HG03457 (cell line): Measurements from ENCODE around the gene ATXN10.

ENCODE experiments used
- ATAC-seq: cut with Tn5 transposase; IDR thresholded peaks from one replicate; pipeline ENCODE4 v1.9.1; 2021; ENCODE audit warnings: moderate number of reproducible peaks; ENCODE audit not compliant: unreplicated experiment

ATXN10 gene

DNA sequence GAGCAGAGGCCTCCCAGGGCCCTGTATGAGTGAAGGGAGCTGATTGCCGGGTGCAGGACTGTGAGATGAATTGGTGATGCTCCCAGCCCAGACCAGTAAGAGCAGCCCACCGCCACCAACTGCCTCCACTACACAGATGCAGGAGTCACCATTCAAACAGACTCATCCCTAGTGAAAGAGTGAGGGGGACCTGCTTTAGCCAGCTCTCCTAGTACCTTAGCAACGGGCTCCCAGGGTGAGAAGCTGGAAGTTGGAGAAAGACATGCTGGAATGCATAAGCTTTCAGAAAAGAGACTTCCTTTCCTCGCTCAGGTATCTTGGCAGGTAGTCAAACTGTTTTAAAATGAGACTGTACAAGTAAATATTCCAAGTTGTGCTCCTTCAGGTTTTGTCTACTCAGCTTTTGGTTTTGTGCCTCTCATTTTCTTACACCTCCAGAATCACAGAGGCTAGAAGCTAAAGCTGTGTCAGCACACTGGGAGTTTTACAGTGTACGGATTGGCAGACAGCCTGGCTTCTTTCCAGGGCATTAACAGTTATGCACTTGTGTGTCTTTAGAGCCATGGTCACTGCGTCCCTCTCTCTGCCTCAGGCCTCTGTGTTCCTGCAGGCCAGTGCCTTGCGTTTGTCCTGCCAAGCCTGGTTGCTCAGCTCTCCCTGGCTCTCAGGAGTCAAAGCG, 146.2 kb downstream of the ATXN10 start:
- ATAC-seq: no peak

DNA sequence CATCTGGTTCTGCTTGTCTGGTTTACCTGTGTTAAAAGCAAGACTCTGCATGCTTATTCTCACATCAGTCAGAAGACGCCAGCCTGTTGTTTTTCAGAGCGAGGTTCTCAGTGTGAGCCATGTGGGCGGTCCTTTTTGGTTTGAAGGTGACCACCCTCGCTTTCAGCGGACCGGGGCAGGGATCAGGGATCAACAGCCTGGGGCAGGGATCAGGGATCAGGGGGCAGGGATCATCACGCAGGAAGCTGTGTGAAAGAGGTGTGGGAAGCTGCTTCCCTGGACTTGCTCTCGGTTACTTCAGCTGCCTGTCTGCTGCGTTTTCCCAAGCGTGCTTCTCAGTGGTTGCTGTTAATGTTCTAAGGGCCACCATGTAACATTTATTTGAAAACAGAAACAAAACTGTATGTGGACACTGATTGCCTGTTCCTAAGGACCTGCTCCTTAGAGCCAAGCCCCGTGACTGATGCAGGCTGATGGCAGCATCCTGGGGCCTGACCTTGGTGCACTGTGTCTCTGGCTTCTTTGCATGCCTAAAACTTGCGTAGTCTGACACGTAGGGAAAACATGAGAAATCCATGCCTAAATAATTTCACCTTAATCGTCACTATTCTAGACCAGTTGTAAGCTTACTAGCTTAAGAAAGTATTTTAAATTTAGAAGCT, 146.9 kb downstream of the ATXN10 start:
- no peak for ATAC-seq

DNA sequence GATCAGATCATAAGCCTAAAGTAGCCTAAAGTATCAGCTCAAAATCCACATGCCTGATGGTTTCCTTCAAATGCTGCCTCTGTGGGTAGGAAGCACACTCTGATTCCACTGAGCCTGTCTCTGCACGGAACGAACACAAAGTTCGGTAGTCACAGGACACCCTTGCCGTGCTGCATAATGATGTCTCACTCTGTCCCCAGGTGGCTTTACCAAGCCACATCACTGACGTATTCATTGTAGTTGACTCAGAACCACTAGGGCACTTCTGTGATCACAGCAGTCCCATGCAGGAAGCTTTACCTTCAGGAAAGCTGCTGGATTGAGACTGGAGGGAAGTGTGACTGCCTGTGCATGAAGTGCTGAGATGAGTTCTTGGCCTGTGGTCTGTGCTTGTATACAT, 147.7 kb downstream of the ATXN10 start:
- no peak for ATAC-seq

DNA sequence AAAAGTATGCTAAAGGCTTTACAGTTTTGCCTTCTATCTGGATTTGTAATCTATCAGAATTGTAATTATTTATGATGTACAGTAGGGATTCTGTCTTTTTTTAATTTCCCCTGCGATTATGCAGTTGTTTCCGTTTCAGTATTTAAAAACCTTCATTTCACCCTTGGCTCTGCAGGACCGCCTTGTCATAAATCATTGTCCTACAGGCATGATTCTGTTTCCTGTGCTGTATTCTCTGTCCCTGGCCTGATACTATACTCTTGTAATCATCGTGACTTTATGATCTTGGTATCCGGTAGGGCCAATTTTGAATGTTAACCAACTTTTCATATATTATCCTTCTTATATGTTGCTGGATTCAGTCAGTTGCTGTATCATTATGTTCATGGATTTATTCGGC, 151.7 kb downstream of the ATXN10 start:
- no peak for ATAC-seq

DNA sequence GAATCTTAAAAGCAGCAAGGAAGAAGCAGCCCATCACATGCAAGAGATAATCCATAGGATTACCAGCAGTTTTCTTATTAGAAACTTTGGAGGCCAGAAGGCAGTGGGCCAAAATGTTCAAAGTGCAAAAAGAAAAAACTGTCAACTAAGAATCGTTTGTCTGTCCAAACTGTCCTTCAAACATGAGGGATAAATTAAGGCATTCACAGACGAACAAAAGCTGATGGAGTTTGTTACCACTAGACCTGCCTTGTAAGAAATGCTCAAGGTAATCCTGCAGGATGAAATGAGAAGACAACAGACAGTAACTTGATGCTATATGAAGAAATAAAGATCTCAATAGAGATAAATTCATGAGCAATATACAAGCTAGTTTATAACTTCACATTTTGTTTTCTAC, 154.9 kb downstream of the ATXN10 start:
- ATAC-seq: no peak

DNA sequence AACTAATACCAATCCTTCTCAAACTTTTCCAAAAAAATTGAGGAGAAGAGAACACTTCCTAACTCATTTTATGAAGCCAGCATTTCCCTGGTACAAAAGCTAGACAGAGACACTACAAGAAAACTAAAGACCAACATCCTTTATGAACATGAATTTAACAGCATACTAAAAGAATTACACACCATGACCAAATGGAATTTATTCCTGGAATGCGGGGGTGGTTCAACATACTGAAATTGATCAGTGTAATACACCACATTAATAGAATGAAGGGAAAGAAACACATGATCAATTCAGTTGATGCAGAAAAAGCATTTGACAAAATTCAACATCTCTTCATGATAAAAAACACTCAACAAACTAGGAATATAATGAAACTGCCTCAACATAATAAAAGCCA, 157.2 kb downstream of the ATXN10 start:
- no peak for ATAC-seq

DNA sequence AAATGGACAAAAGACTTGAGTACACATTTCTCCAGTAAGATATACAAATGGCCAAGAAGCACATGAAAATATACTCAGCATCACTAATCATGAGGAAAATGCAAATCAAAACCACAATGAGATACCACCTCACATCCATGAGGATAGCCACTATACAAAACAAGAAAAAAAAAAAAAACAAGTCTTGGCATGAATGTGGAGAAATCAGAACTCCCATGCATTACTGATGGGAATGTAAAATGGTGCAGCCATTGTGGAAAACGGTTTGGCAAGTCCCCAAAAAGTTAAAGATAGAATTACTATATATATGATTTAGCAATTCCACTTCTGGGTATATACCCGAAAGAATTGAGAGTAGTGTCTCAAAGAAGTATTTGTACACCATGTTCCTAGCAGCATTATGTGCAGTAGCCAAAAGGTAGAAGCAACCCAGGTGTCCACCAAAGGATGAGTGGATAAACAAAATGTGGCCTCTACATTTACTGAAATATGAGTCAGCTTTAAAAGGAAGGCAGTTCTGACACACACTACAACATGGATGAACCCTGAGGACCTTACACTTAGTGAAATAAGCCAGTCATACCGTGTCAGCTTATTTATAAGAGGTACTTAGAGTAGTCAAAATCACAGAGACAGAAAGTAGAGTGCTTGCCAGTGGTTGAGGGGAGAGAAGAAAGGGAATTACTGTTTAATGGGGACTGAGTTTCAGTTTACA, 159.1 kb downstream of the ATXN10 start:
- ATAC-seq: no peak

DNA sequence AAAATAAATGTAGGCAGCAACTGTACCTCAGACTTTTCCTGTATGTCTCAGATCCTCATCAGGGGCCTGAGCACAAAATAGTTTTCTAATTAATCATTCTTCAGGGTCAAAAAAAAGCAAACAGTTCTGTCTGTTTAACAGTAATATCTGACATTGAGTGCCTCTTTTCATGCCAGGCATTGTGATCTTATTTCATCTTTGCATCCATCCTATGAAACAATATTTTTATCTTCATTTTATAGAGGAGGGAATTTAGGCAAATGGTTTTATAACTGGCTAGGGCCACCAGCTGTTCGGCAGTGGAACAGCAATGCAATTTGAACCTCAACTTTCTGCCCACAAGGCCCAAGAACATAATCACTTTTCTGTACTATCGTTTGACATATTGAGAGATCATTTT, 159.8 kb downstream of the ATXN10 start:
- ATAC-seq: no peak

DNA sequence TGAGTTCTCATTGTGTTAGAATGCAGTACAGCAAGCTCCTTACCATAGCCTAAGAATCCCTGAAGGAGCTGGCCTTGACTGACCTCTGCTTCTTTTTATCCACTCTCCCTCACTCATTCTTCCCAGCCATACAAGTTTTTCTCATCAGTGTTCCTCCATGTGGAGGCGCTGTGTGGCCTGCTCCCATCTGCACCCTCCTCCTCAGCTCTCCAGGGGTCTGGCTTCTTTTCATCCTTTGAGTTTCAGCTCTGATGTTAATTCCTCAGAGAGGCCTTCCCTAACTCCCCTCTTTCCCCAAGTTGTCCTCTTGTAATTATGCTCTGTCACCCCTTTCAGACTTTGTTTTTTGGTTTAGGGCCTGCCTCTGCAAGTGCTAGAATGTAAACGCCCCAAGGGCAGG, 160.5 kb downstream of the ATXN10 start:
- no peak for ATAC-seq

DNA sequence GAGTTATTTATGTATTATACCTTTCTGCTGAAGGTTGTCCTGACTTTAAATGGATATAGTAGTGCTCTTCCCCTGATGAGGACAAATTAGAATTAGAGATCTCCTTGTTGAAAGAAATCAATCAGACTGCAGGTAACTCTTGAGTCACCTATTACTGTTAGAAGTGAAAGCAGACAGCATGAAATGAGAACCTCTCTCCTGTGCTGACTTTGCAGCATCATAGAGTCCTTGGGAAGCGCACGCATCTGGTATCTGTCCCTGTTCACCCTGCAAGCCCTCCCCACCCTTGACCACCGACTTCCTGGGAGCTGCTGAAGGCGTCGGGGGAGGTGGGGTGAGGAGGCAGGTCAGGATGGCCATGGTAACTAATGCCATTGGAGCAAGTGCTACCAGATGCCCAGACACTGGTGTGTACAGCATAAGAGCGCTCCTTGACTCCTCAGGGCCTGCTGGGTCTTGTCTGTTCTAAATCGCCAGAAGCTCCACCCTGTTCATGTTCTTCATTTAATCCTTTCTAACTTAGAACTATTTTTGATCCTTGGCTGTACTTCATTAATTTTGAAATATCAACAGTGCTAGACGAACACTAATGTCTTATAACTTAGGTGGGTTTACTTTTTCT, 161.4 kb downstream of the ATXN10 start:
- ATAC-seq: no peak

DNA sequence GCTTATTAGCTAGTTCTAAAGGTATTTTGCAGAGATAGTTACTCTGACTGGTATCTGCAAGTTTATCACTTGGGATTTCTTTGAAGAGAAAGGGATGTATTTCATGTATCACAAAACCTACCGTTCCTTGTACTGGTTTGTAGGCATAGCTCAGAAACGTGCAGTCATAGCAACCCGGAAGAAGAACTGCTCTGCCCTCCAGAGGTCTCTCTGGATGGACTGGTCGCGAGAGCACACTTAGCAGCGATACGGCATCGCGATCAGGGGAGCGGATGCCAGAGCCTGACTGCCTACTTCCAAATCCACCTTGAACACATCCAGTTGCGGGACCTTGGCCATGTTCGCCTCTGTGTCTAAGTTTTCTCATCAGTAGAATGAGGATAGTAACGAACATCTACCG, 162.0 kb downstream of the ATXN10 start:
- no peak for ATAC-seq

DNA sequence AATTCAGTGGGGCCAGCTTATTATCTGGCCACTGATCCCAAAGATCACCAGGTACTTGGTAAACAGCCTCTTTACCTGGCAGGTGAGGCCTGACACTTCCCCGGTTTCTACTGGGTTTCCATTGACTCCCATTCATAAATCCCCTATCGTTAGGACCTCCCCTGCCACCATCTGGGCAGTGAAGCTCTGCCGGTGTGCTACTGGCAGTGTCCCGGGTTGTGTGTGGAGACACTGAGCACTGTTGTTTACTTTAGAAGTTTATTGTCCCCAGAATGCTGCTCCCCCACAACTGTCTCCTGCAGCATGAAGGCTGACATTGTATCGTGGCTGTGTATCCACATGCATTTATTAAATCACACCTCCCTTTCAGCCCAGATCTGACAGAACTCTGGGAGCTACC, 162.6 kb downstream of the ATXN10 start:
- ATAC-seq: no peak

DNA sequence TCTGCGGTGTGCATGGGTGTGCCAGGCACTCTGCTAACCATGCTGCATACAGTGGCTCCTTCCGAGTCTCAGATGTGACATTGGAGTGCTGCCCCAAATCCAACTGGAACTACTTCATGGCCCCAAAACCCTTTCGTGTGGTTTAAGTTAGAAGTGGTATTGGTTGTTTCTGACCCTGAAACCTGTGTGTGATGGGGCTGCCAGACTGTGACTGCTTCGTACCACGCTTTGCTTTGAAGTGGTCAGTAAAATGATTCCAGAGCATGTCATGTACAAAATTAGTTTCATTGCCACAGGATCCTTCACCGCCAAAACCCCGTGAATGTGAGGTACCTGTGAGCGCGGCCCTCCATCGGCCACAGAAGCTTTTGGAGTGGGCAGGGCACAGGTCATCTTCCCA, 163.2 kb downstream of the ATXN10 start:
- ATAC-seq: no peak

DNA sequence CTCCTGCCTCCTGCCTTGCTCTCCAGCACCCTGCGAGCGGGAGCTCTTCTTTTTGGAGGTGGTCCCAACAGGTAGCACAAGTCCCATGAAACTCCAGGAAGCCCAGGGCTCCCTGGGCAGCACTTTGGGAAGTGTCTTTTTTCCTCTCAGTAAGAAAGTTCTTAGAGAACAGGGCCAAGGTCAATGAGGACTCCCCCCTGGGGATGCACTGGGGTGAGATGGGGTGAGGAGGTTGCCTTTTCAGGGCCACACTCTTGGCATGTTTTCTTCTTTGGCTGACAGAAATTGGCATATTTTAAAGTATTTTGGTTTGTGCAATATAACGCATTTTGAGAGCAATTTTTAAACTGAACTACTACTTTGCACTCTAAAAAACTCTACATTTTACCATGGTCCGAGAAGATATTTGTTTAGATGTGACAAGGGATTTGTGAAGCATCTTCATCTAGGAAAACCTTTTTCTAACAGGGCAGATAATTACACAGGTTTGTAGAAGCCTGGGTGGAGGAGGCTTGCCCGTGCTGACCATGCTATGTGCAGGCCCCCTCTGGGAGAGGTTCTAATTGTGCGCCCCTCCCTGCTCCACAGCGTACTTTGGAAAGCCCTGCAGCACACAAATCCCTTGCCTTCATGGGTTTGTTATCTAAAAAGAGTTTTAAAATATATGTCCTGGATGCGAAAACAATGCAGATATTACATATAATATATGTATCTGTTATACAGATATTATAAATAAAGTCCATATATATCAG, 165.0 kb downstream of the ATXN10 start:
- no peak for ATAC-seq

DNA sequence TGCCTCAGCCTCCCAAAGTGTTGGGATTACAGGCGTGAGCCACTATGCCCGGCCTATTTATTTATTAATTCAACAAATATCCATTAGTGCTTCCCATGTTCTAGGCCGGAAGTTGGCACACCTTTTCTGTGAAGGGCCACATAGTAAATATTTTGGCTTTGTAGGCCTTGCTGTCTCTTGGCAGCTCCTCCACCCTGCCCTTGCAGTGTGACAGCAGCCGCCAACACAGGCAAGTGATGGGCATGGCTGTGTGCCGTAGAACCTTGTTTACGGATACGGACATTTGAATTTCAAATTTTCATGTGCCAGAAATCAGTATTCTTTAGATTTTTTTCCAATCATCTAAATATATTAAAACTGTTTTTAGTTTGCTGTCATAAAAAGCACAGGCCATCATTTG, 165.9 kb downstream of the ATXN10 start:
- ATAC-seq: no peak

DNA sequence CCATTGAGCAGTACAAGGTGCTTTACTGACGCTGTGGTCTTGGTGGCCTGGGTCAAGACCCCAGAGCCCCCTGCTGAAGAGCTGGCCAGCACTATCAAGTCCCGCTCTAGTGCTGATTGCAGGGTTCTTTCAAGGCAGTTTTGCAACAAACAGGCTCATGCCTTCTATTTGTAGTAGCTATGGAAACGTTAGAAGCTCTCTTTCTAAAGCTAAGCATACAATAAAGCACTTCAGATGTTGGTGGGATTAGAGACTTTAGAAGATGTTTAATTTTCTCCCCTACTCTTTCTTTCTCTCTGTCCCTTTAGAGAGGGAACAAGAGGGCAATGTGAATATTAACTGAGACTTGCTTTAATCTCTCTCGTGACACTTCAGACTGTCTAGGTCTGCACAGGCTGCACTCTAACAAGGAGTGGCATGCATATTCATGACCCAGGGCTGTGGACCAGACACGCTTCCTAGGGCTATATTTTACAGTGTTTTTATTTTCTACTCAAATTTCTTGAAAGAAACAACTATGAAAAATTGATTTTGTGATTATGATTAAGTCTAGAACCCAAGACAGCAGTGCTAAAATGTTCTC, 166.8 kb downstream of the ATXN10 start:
- ATAC-seq: no peak

DNA sequence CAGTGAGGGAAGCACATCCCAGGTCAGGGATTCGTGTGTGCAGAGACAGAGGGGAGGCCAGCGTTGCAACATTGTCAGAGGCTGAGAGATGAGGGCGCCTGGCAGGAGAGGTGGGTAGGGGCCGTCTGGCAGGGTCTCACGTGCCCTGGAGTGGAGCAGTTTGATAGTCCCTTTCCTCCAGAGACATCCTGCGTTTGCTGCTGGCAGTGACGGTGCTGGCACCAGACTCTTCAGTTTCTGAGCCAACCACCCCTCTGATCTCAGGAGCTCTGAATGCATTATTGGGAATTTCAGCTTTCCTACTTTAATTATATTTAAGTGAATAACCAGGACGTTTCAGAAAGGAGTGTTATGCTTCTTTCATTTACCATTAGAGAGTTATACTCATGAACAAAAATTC, 168.8 kb downstream of the ATXN10 start:
- no peak for ATAC-seq

DNA sequence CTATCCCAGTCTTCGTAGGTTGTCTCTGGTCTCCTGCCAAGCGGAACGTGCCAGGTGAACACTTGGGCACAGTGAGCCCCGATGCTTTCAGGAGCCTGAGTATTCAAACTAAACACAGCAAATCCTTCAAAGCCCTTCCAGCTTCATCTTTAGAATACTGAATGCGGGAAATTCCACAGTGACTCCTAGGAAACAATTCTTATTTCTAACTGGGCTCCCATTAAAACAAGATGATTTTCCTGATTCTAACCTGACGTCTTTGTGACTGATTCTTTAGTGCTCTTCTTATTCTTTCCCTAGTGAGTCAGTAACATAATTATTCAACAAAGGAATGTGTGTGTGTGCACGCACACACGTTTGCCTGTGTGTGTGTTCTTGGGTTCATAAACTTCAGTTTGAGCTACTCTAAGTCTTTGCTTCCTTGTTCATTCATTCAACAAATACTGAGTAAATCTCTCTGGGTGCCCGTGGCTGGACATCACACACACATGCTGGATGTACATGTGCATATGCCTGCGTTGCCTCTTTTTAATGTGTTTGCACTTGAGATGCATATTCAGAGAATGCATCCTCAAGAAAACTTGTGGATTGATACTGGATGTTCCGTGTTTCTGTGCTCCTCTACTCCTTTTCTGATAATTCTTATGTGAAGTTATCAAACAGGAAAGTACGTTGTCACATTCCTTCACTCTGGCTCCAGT, 170.8 kb downstream of the ATXN10 start:
- no peak for ATAC-seq

DNA sequence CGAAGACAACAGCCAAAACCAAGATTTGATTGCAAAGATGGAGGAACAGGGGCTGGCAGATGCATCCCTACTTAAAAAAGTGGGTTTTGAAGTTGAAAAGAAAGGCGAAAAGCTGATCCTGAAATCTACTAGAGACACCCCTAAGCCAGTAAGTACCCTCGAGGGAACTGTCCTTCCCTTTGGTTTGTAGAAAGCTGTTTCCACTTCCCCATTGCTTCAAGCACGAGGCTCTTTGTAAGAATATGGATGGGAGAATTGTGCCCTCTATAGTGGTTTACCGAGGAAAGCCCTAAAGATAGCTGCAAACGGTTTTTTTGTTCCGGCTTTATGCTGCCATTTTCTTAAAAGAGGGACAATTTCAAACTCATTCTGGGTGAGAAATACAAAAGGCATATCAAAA, 171.4 kb downstream of the ATXN10 start:
- ATAC-seq: no peak

DNA sequence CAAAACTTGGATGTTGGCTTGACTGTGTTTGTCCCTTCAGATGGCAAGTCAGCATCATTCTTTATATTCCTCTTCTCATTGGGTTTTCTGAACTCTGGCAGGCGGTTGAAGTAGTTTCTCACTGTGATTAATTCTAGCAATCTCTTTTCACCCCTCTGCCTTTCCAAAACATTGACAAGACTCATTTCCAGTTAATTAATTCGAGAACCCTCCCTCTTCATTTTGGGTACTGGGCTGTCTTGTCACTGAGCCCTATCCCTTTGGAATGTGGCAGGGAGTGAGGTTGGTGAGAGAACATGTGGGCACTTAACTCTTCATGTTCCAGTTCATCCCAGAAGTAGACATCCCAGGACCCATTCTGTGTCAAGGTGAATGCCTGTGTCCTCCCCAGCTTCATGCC, 172.4 kb downstream of the ATXN10 start:
- no peak for ATAC-seq
